Brain microvascular endothelial cell (primary cell): ENCODE data around the gene RNF213.

ENCODE experiments used
- DNase-seq: peaks from one replicate; pipeline ENCODE4 v3.0.0-alpha.2; 2020
- H3K27ac ChIP-seq: fragments of 250-450 bp; sonication (Bioruptor Pico); 2 replicates; pipeline ENCODE4 v1.5.1; 2020; ENCODE audit warnings: mild to moderate bottlenecking, moderate library complexity
- H3K27me3 ChIP-seq: fragments of 250-450 bp; sonication (Bioruptor Pico); replicated peaks from 2 replicates; pipeline ENCODE4 v1.5.1; 2020; ENCODE audit warnings: mild to moderate bottlenecking
- H3K36me3 ChIP-seq: fragments of 250-450 bp; sonication (Bioruptor Pico); replicated peaks from 2 replicates; pipeline ENCODE4 v1.5.1; 2020; ENCODE audit warnings: mild to moderate bottlenecking
- H3K4me3 ChIP-seq: 2 replicates; pipeline ENCODE4 v1.5.1; 2011; ENCODE audit warnings: low read depth, mild to moderate bottlenecking, control low read depth, low read length, moderate library complexity
- CTCF ChIP-seq: IDR thresholded peaks from 2 replicates; pipeline ENCODE4 v1.5.1; 2011; ENCODE audit warnings: low read depth, mild to moderate bottlenecking, moderate library complexity, low read length, control low read depth, inconsistent platforms; ENCODE audit errors: missing control alignments
- in situ Hi-C: cut with HindIII; loops from 2 replicates; pipeline ENCODE4 v1.10.0; 2017; ENCODE audit warnings: low sequenced_read_pairs, low pct_ligation_motif_present

The RNF213 gene

GRCh38 chr17:80352216-80352895, 91.7 kb downstream of the RNF213 start:
- H3K36me3 ChIP-seq, result peaks cover 62% of the 10 kb centered on the region
- no peak for TF ChIP-seq CTCF
- no peak for DNase-seq
- no peaks in the 10 kb centered on the region for H3K27me3 ChIP-seq
- H3K4me3 ChIP-seq, result no peak overlapping the region
- H3K27ac ChIP-seq, result no peak overlapping the region
- in situ Hi-C loops, result no loop called here

GRCh38 chr17:80352991-80353665, 92.5 kb downstream of the RNF213 start:
- no peaks in the 10 kb centered on the region for H3K27me3 ChIP-seq
- no peak for TF ChIP-seq CTCF
- in situ Hi-C loops, result no loop called here
- H3K27ac ChIP-seq, result no peak overlapping the region
- no peak for DNase-seq
- H3K4me3 ChIP-seq, result no peak overlapping the region
- H3K36me3 ChIP-seq, result peaks cover 60% of the 10 kb centered on the region

GRCh38 chr17:80353718-80354275, 93.1 kb downstream of the RNF213 start:
- no peak for DNase-seq
- TF ChIP-seq CTCF, result no peak
- no peaks in the 10 kb centered on the region for H3K27me3 ChIP-seq
- H3K36me3 ChIP-seq, result peaks cover 62% of the 10 kb centered on the region
- no peak overlapping the region for H3K4me3 ChIP-seq
- in situ Hi-C loops, result no loop called here
- no peak overlapping the region for H3K27ac ChIP-seq

GRCh38 chr17:80354336-80354735, 93.7 kb downstream of the RNF213 start:
- Histone ChIP-seq H3K36me3 (peaks cover 64% of the 10 kb centered on the region), H3K4me3 (no peak overlapping the region), H3K27ac (no peak overlapping the region), H3K27me3 (no peaks in the 10 kb centered on the region)
- no peak for TF ChIP-seq CTCF
- in situ Hi-C loops, result no loop called here
- DNase-seq, result no peak

- H3K36me3 ChIP-seq, result peaks cover 72% of the 10 kb centered on the region
- DNase-seq, result no peak
- H3K27me3 ChIP-seq, result no peaks in the 10 kb centered on the region
- no peak for TF ChIP-seq CTCF
- no peak overlapping the region for H3K27ac ChIP-seq
- in situ Hi-C loops, result no loop called here
- H3K4me3 ChIP-seq, result no peak overlapping the region
Observed at GRCh38 chr17:80356231-80356856, 95.7 kb downstream of the RNF213 start.
